ENCODE results near the gene SPPL3. TPM values are rescaled to one million over a fixed set of nuclear protein-coding genes. Genes with fewer than 3 reads are reported as not detected.

Gene SPPL3
- total RNA-seq, 1 experiment from 2014 or later: 32.5 TPM

- ChIA-PET POLR2A (interaction anchor here (0.6 to 0.7 kb wide), 3 partner anchors 23 to 49 kb away, joined by 3 to 4 read pairs (median 4); no protein-coding TSS in a partner anchor), CTCF (interaction anchor here (0.9 to 1.1 kb wide), 4 partner anchors 8 to 70 kb away, joined by 3 to 5 read pairs (median 4); no protein-coding TSS in a partner anchor)
- no peak overlapping the region for H3K27ac Mint-ChIP-seq
- no peaks in the 10 kb centered on the region for H3K27me3 Mint-ChIP-seq (ENCODE audit: low read depth)
- H3K4me3 Mint-ChIP-seq: no peak overlapping the region
- DNase-seq (ENCODE audit: low spot score) (no peak), ATAC-seq (no peak)
- no peaks in the 10 kb centered on the region for H3K9me3 Mint-ChIP-seq
- TF ChIP-seq MYBL2 (CRISPR knock-in tag; IDR thresholded peaks at IDR 0.05): no peak
- TF ChIP-seq ZNF219 (CRISPR knock-in tag; IDR thresholded peaks at IDR 0.05; ENCODE audit: borderline replicate concordance): no peak
- no peak for TF ChIP-seq GRHL2 (CRISPR knock-in tag; IDR thresholded peaks at IDR 0.05; ENCODE audit: insufficient replicate concordance, severe bottlenecking)
- no peak for TF ChIP-seq PRDM15 (CRISPR knock-in tag; IDR thresholded peaks at IDR 0.05)
- TF ChIP-seq JAZF1 (CRISPR knock-in tag; IDR thresholded peaks at IDR 0.05): no peak
- no peak for TF ChIP-seq ATF6 (CRISPR knock-in tag; IDR thresholded peaks at IDR 0.05)
- no peak for TF ChIP-seq TEAD4 (CRISPR knock-in tag; IDR thresholded peaks at IDR 0.05)
- no peak for TF ChIP-seq RELA (CRISPR knock-in tag; IDR thresholded peaks at IDR 0.05; ENCODE audit: borderline replicate concordance)
- no peak for TF ChIP-seq NFE2L1 (CRISPR knock-in tag; IDR thresholded peaks at IDR 0.05)
- TF ChIP-seq ZSCAN18 (CRISPR knock-in tag; IDR thresholded peaks at IDR 0.05): no peak
- TF ChIP-seq ZNF532 (CRISPR knock-in tag; IDR thresholded peaks at IDR 0.05; ENCODE audit: borderline replicate concordance): no peak
- no peak for TF ChIP-seq ZMAT4 (CRISPR knock-in tag; IDR thresholded peaks at IDR 0.05)
- no peak for TF ChIP-seq ZBTB21 (CRISPR knock-in tag; IDR thresholded peaks at IDR 0.05; ENCODE audit: borderline replicate concordance)
- TF ChIP-seq NFYB (CRISPR knock-in tag; conservative IDR thresholded peaks at IDR 0.05; ENCODE audit: low read depth): no peak
- TF ChIP-seq CREM (CRISPR knock-in tag; IDR thresholded peaks at IDR 0.05): no peak
- no peak for TF ChIP-seq ZNF281 (CRISPR knock-in tag; IDR thresholded peaks at IDR 0.05)
- TF ChIP-seq SOX15 (CRISPR knock-in tag; IDR thresholded peaks at IDR 0.05): no peak
- no peak for TF ChIP-seq IRF2 (CRISPR knock-in tag; IDR thresholded peaks at IDR 0.05; ENCODE audit: borderline replicate concordance, low read depth)
- H3K4me1 Mint-ChIP-seq: peaks cover 3% of the 10 kb centered on the region
- no peaks in the 10 kb centered on the region for H3K36me3 Mint-ChIP-seq
Measured at GRCh38 chr12:120940006-120940405, 35.8 kb upstream of the SPPL3 start.
